NK-92 (cell line): ENCODE measurements around the gene ITCH.
"Not testable (repeated sequence)": the region's sequence is repeated elsewhere in the genome, so short reads cannot be mapped to it uniquely, and the experiment has no call there.

Experiments used
- DNase-seq: peaks from one replicate; lab custom pipeline; 2025; ENCODE audit not compliant: unreplicated experiment; lab: John Stamatoyannopoulos, UW

The ITCH gene

GRCh38 chr20:34375977-34376430 lies 12.9 kb downstream of the ITCH start:
- no peak for DNase-seq

- no peak for DNase-seq
These were observed 14.2 kb downstream of the ITCH start for GRCh38 chr20:34377072-34377847.

GRCh38 chr20:34382174-34382573 lies 19.1 kb downstream of the ITCH start:
- DNase-seq, result no peak

- DNase-seq, result not testable (repeated sequence)
These were observed 19.9 kb downstream of the ITCH start for GRCh38 chr20:34382877-34383455.

GRCh38 chr20:34385464-34385863 lies 22.4 kb downstream of the ITCH start:
- DNase-seq, result no peak

- DNase-seq, result no peak
These were observed 24.9 kb downstream of the ITCH start for GRCh38 chr20:34388000-34388399.

GRCh38 chr20:34388678-34389077 lies 25.6 kb downstream of the ITCH start:
- no peak for DNase-seq

- DNase-seq, result no peak
These were observed 26.3 kb downstream of the ITCH start for GRCh38 chr20:34389206-34389953.

GRCh38 chr20:34389954-34390555 lies 27.0 kb downstream of the ITCH start:
- DNase-seq, result no peak

GRCh38 chr20:34396408-34396807 lies 33.3 kb downstream of the ITCH start:
- DNase-seq, result no peak

- DNase-seq, result no peak
These were observed 34.0 kb downstream of the ITCH start for GRCh38 chr20:34397096-34397495.

GRCh38 chr20:34400776-34401175 lies 37.7 kb downstream of the ITCH start:
- not testable (repeated sequence) for DNase-seq

GRCh38 chr20:34401741-34402455 lies 38.8 kb downstream of the ITCH start:
- DNase-seq, result no peak

- DNase-seq, result no peak
These were observed 39.4 kb downstream of the ITCH start for GRCh38 chr20:34402461-34402860.

GRCh38 chr20:34403063-34403827 lies 40.2 kb downstream of the ITCH start:
- DNase-seq, result no peak

- no peak for DNase-seq
These were observed 40.8 kb downstream of the ITCH start for GRCh38 chr20:34403908-34404307.

GRCh38 chr20:34404803-34405202 lies 41.7 kb downstream of the ITCH start:
- no peak for DNase-seq

- not testable (repeated sequence) for DNase-seq
These were observed 42.2 kb downstream of the ITCH start for GRCh38 chr20:34405247-34405651.

- DNase-seq, result not testable (repeated sequence)
These were observed 42.9 kb downstream of the ITCH start for GRCh38 chr20:34405942-34406341.

- DNase-seq, result no peak
These were observed 44.9 kb downstream of the ITCH start for GRCh38 chr20:34407962-34408474.
